ENCODE data around the gene NALCN.
"Not testable (repeated sequence)": the region's sequence is repeated elsewhere in the genome, so short reads cannot be mapped to it uniquely, and the experiment has no call there.

The NALCN gene

GRCh38 chr13:101326710-101327109 lies 89.6 kb downstream of the NALCN start:
- TF ChIP-seq, protein P1, sequence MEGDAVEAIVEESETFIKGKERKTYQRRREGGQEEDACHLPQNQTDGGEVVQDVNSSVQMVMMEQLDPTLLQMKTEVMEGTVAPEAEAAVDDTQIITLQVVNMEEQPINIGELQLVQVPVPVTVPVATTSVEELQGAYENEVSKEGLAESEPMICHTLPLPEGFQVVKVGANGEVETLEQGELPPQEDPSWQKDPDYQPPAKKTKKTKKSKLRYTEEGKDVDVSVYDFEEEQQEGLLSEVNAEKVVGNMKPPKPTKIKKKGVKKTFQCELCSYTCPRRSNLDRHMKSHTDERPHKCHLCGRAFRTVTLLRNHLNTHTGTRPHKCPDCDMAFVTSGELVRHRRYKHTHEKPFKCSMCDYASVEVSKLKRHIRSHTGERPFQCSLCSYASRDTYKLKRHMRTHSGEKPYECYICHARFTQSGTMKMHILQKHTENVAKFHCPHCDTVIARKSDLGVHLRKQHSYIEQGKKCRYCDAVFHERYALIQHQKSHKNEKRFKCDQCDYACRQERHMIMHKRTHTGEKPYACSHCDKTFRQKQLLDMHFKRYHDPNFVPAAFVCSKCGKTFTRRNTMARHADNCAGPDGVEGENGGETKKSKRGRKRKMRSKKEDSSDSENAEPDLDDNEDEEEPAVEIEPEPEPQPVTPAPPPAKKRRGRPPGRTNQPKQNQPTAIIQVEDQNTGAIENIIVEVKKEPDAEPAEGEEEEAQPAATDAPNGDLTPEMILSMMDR (IDR thresholded peaks at IDR 0.05; ENCODE audit: borderline replicate concordance, insufficient read depth, low read depth, low read length), result no peak
- no peak overlapping the region for H3K4me3 ChIP-seq (ENCODE audit: low read depth, low read length)

GRCh38 chr13:101325423-101325822 lies 90.9 kb downstream of the NALCN start:
- no peak overlapping the region for H3K4me3 ChIP-seq (ENCODE audit: low read depth, low read length)
- TF ChIP-seq, protein P1 (IDR thresholded peaks at IDR 0.05; ENCODE audit: borderline replicate concordance, insufficient read depth, low read depth, low read length), result no peak

- no peak overlapping the region for H3K4me3 ChIP-seq (ENCODE audit: low read depth, low read length)
These were observed 92.7 kb downstream of the NALCN start for GRCh38 chr13:101323601-101324000.

GRCh38 chr13:101317986-101318523 lies 98.3 kb downstream of the NALCN start:
- H3K4me3 ChIP-seq (ENCODE audit: low read depth, low read length), result no peak overlapping the region
- TF ChIP-seq, protein P1 (IDR thresholded peaks at IDR 0.05; ENCODE audit: borderline replicate concordance, insufficient read depth, low read depth, low read length), result no peak

More at GRCh38 chr13:101323601-101324000, 92.7 kb downstream of the NALCN start:
- TF ChIP-seq, protein P1 (IDR thresholded peaks at IDR 0.05; ENCODE audit: borderline replicate concordance, insufficient read depth, low read depth, low read length), result no peak

DNA sequence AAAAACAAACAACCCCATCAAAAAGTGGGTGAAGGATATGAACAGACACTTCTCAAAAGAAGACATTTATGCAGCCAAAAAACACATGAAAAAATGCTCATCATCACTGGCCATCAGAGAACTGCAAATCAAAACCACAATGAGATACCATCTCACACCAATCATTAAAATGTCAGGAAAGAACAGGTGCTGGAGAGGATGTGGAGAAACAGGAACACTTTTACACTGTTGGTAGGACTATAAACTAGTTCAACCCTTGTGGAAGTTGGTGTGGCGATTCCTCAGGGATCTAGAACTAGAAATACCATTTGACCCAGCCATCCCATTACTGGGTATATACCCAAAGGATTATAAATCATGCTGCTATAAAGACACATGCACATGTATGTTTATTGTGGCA lies 102.8 kb downstream of the NALCN start:
- not testable (repeated sequence) for H3K4me3 ChIP-seq (ENCODE audit: low read depth, low read length)

GRCh38 chr13:101309014-101309619 lies 107.2 kb downstream of the NALCN start:
- TF ChIP-seq, protein P1 (IDR thresholded peaks at IDR 0.05; ENCODE audit: borderline replicate concordance, insufficient read depth, low read depth, low read length), result no peak
- no peak overlapping the region for H3K4me3 ChIP-seq (ENCODE audit: low read depth, low read length)

GRCh38 chr13:101308247-101309013 lies 107.9 kb downstream of the NALCN start:
- no peak overlapping the region for H3K4me3 ChIP-seq (ENCODE audit: low read depth, low read length)
- TF ChIP-seq, protein P1 (IDR thresholded peaks at IDR 0.05; ENCODE audit: borderline replicate concordance, insufficient read depth, low read depth, low read length), result no peak
